SK-N-SH (cell line): ENCODE measurements around the gene CCDC24. TPM values are rescaled to one million over a fixed set of nuclear protein-coding genes. Genes with fewer than 3 reads are reported as not detected.

Experiments used
- CTCF ChIA-PET: fragments of 300-600, 350-600 bp; formaldehyde crosslinking; extraction: SDS; loops from one replicate; lab custom pipeline; 2021; lab: Yijun Ruan, JAX
- POLR2A ChIA-PET: fragments of 350-600 bp; sonication (Branson Sonifier 250); formaldehyde crosslinking; extraction: SDS; loops from one replicate; lab custom pipeline; 2020; ENCODE audit warnings: antibody characterized with exemption, inconsistent platforms; lab: Yijun Ruan, JAX
- DNase-seq: peaks from one replicate; pipeline ENCODE4 v3.0.0; 2012
- H2AFZ ChIP-seq: fragments of 200-600 bp; sonication (generic); 2 replicates; pipeline ENCODE4 v1.8.1; 2016; ENCODE audit warnings: antibody characterized with exemption, mild to moderate bottlenecking, low read depth
- H3F3A ChIP-seq: fragments of 200-600 bp; sonication (generic); replicated peaks from 2 replicates; pipeline ENCODE3; 2016; ENCODE audit warnings: antibody characterized with exemption, mild to moderate bottlenecking; ENCODE audit not compliant: insufficient read depth
- H3K27ac ChIP-seq, 2 experiments: fragments of 200-500 bp in 1 of 2; fragments of 200-600 bp in 1 of 2; sonication (Bioruptor generic) in 1 of 2; sonication (generic), shearing (Covaris generic) in 1 of 2; 2 replicates each; pipeline versions ENCODE4 v1.5.1 to v1.6.1; 2014 to 2016; ENCODE audit warnings: low read depth in 2 of 2, inconsistent platforms in 1 of 2, low read length in 1 of 2, mild to moderate bottlenecking in 1 of 2, mixed read lengths in 1 of 2
- H3K27me3 ChIP-seq: fragments of 200-600 bp; sonication (generic), shearing (Covaris generic); 2 replicates; pipeline ENCODE4 v1.6.1; 2016; ENCODE audit warnings: mixed run types; ENCODE audit not compliant: insufficient read depth
- H3K36me3 ChIP-seq, 2 experiments: fragments of 200-500 bp in 1 of 2; fragments of 200-600 bp in 1 of 2; sonication (Bioruptor generic) in 1 of 2; sonication (generic) in 1 of 2; replicated peaks in 1 of 2; 2 replicates each; pipeline versions ENCODE3 to v1.5.1; 2014 to 2016; ENCODE audit warnings: low read length in 1 of 2, mild to moderate bottlenecking in 1 of 2; ENCODE audit not compliant: insufficient read depth in 2 of 2, control insufficient read depth in 1 of 2
- H3K4me1 ChIP-seq, 2 experiments: fragments of 200-500 bp in 1 of 2; fragments of 200-600 bp in 1 of 2; sonication (Bioruptor generic) in 1 of 2; sonication (generic), shearing (Covaris generic) in 1 of 2; 2 replicates each; pipeline versions ENCODE4 v1.5.1 to v1.6.1; 2014 to 2016; ENCODE audit warnings: low read depth in 1 of 2, low read length in 1 of 2, mixed run types in 1 of 2; ENCODE audit not compliant: insufficient read depth in 2 of 2, control insufficient read depth in 1 of 2
- H3K4me2 ChIP-seq: fragments of 200-600 bp; sonication (generic), shearing (Covaris generic); 2 replicates; pipeline ENCODE4 v1.6.1; 2017; ENCODE audit warnings: mixed run types
- H3K4me3 ChIP-seq, 2 experiments: fragments of 200-500 bp in 1 of 2; fragments of 200-600 bp in 1 of 2; sonication (Bioruptor generic) in 1 of 2; sonication (generic), shearing (Covaris generic) in 1 of 2; 2 replicates each; pipeline versions ENCODE4 v1.5.1 to v1.8.1; 2014 to 2016; ENCODE audit warnings: low read depth in 2 of 2, inconsistent platforms in 1 of 2, low read length in 1 of 2, mild to moderate bottlenecking in 1 of 2, mixed read lengths in 1 of 2, moderate library complexity in 1 of 2
- H3K79me2 ChIP-seq: fragments of 200-600 bp; sonication (generic); 2 replicates; pipeline ENCODE4 v1.8.1; 2017; ENCODE audit warnings: mild to moderate bottlenecking; ENCODE audit not compliant: insufficient read depth
- H3K9ac ChIP-seq: fragments of 200-600 bp; sonication (generic); 2 replicates; pipeline ENCODE4 v1.6.1; 2017; ENCODE audit warnings: mixed run types
- H3K9me2 ChIP-seq: fragments of 200-600 bp; sonication (generic); 2 replicates; pipeline ENCODE4 v1.6.1; 2017; ENCODE audit warnings: mixed run types
- H3K9me3 ChIP-seq: fragments of 200-600 bp; sonication (generic); 2 replicates; pipeline ENCODE4 v1.6.1; 2017; ENCODE audit warnings: mixed run types, mild to moderate bottlenecking, moderate library complexity
- H4K20me1 ChIP-seq: fragments of 200-600 bp; sonication (generic); 2 replicates; pipeline ENCODE4 v1.6.1; 2017; ENCODE audit warnings: mild to moderate bottlenecking, mixed run types; ENCODE audit not compliant: insufficient read depth
- CHD2 ChIP-seq: fragments of 150-350 bp; IDR thresholded peaks from 2 replicates; pipeline ENCODE4 v1.6.1; 2018; ENCODE audit warnings: low read length; ENCODE audit not compliant: partially characterized antibody
- EP300 ChIP-seq, 2 experiments: IDR thresholded peaks; 2 replicates each; pipeline versions ENCODE4 v1.4.0 to v1.6.1; 2012; ENCODE audit warnings: borderline replicate concordance in 1 of 2, low read depth in 1 of 2, low read length in 1 of 2
- EZH2phosphoT487 ChIP-seq: fragments of 200-600 bp; sonication (generic); IDR thresholded peaks from 2 replicates; pipeline ENCODE4 v1.6.1; 2017; ENCODE audit warnings: low read depth, mixed run types, mild to moderate bottlenecking, antibody characterized with exemption, moderate library complexity, borderline replicate concordance
- FOSL2 ChIP-seq: IDR thresholded peaks from 2 replicates; pipeline ENCODE4 v1.4.0; 2012; ENCODE audit warnings: low read depth, mild to moderate bottlenecking, moderate library complexity, borderline replicate concordance
- GABPA ChIP-seq: IDR thresholded peaks from 2 replicates; pipeline ENCODE4 v1.4.0; 2012; ENCODE audit warnings: low read depth, mild to moderate bottlenecking
- GATA2 ChIP-seq: sonication (generic); formaldehyde crosslinking; IDR thresholded peaks from 2 replicates; pipeline ENCODE4 v1.5.0; 2020; ENCODE audit warnings: mild to moderate bottlenecking, missing genetic modification reagents
- JUND ChIP-seq: IDR thresholded peaks from 2 replicates; pipeline ENCODE4 v1.4.0; 2012
- MXI1 ChIP-seq: IDR thresholded peaks from 2 replicates; pipeline ENCODE4 v1.6.1; 2012; ENCODE audit warnings: mild to moderate bottlenecking, low read depth, low read length, improper control_type of control experiment
- RFX5 ChIP-seq: IDR thresholded peaks from 2 replicates; pipeline ENCODE4 v1.6.1; 2012; ENCODE audit warnings: mild to moderate bottlenecking, improper control_type of control experiment, low read length
- RXRA ChIP-seq: IDR thresholded peaks from 2 replicates; pipeline ENCODE4 v1.4.0; 2012; ENCODE audit warnings: low read depth, mild to moderate bottlenecking, borderline replicate concordance
- SIN3A ChIP-seq: IDR thresholded peaks from 2 replicates; pipeline ENCODE4 v1.6.1; 2012; ENCODE audit warnings: low read depth, mild to moderate bottlenecking, low read length, moderate library complexity, borderline replicate concordance
- WGBS: methylation state at CpG from one replicate; pipeline ENCODE4 v1.1.6; 2017; ENCODE audit warnings: low lambda C conversion rate; 5-methylcytosine and 5-hydroxymethylcytosine counted together
- polyA plus RNA-seq, 3 experiments: library from polyadenylated mRNA; depleted of rRNA; stranded (reverse); fragments of >200 nt; gene quantifications; 2 replicates each; pipeline ENCODE4 v1.2.3, GENCODE V29; 2012
- TF ChIP-seq, protein P1 (sequence below): IDR thresholded peaks from 2 replicates; pipeline ENCODE4; 2012
- TF ChIP-seq, protein P2 (sequence below): IDR thresholded peaks from 2 replicates; pipeline ENCODE4 v1.4.0; 2012; ENCODE audit warnings: low read depth
- TF ChIP-seq, protein P3 (sequence below): fragments of 150-350 bp; IDR thresholded peaks from 2 replicates; pipeline ENCODE4 v1.6.1; 2017; ENCODE audit warnings: antibody characterized with exemption, low read length, low read depth, borderline replicate concordance
- TF ChIP-seq, protein P4 (sequence below): fragments of 200-600 bp; sonication (generic); IDR thresholded peaks from 2 replicates; pipeline ENCODE4 v1.6.1; 2017; ENCODE audit warnings: antibody characterized with exemption, mild to moderate bottlenecking, moderate library complexity
- TF ChIP-seq, protein P5 (sequence below): IDR thresholded peaks from 2 replicates; pipeline ENCODE4 v1.4.0; 2012; ENCODE audit warnings: low read depth, borderline replicate concordance
- TF ChIP-seq, protein P6 (sequence below): fragments of 150-350 bp; IDR thresholded peaks from 2 replicates; pipeline ENCODE4 v1.6.1; 2016; ENCODE audit warnings: mild to moderate bottlenecking, low read depth, low read length

Gene CCDC24
- polyA plus RNA-seq, 1 of the 3 experiments (the other 2 are of a cell fraction): 7.5 TPM

DNA sequence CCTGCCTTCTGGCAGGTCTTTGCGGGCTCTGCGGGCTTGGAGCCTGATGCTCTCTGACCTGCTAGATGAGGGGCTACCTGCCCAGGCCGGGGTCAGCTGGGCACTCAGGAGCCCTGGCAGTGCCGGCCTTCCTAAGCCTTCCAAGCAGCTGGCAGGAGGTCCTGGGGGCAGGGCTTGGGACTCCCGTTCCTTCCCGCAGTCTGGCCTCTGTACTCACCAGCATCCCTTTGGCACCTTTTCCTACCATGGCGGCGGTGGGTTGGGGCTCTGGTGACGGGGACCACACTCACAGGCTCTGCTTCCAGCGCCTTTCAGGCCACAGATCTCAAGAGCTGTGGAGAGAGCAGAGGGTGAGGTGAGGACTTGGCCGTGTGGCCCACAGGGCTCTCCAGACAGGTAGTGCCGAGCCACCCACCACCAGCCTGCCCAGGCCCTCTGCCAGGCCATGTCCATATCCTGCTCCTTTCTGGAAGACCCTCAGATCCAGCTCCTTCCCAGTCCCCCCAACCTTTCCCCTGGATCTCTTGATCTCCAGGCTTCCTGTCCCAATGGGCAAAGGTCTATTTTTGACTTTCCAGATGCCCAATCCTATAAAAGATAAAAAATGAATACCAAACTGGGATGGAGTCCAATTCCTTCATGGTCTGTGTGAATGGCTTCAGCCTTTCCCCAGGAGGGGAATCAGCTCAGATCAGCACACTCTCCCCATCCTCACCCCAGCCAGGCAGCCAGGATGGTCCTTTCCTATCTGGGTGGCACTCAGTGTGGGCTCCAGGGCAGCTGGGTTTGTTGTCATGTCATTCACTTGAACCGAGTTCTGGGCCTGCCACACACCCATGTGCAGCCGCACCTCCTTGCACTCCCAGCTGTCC is 32.9 kb downstream of the CCDC24 start:
- Histone ChIP-seq H3K36me3 (no peaks in the 10 kb centered on the region), H3K9me3 (no peaks in the 10 kb centered on the region), H3K79me2 (no peaks in the 10 kb centered on the region), H3K4me2 (no peak overlapping the region), H3F3A (no peaks in the 10 kb centered on the region), H3K9ac (no peak overlapping the region), H4K20me1 (no peaks in the 10 kb centered on the region), H3K27ac (peak overlapping the region in 1 of 2 experiments; percentile 51; a peak in 2 of 4 replicates), H3K4me1 (peaks cover 2 to 16% of the 10 kb centered on the region in 2 experiments; a peak in 1 of 4 replicates), H3K27me3 (no peaks in the 10 kb centered on the region), H2AFZ (no peak overlapping the region), H3K4me3 (no peak overlapping the region), H3K9me2 (no peaks in the 10 kb centered on the region)
- TF ChIP-seq, protein P1, sequence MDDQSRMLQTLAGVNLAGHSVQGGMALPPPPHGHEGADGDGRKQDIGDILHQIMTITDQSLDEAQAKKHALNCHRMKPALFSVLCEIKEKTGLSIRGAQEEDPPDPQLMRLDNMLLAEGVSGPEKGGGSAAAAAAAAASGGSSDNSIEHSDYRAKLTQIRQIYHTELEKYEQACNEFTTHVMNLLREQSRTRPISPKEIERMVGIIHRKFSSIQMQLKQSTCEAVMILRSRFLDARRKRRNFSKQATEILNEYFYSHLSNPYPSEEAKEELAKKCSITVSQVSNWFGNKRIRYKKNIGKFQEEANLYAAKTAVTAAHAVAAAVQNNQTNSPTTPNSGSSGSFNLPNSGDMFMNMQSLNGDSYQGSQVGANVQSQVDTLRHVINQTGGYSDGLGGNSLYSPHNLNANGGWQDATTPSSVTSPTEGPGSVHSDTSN: no peak
- TF ChIP-seq GATA2 (CRISPR knock-in tag) (peak; percentile 49; the same call in 1 of the 2 replicates), MXI1 (0 out of 2 replicates have a peak, but pooled peaks have one; percentile 39), FOSL2 (no peak), EP300 (IDR thresholded peaks at IDR 0.05; ENCODE audit: borderline replicate concordance in 1 of 2, low read depth in 1 of 2, low read length in 1 of 2) (peak in 1 of 2 experiments; percentile 56; a peak in 1 of 4 replicates), EZH2phosphoT487 (no peak)
- TF ChIP-seq, protein P2, sequence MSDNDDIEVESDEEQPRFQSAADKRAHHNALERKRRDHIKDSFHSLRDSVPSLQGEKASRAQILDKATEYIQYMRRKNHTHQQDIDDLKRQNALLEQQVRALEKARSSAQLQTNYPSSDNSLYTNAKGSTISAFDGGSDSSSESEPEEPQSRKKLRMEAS: no peak
- TF ChIP-seq, protein P3, sequence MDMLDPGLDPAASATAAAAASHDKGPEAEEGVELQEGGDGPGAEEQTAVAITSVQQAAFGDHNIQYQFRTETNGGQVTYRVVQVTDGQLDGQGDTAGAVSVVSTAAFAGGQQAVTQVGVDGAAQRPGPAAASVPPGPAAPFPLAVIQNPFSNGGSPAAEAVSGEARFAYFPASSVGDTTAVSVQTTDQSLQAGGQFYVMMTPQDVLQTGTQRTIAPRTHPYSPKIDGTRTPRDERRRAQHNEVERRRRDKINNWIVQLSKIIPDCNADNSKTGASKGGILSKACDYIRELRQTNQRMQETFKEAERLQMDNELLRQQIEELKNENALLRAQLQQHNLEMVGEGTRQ: no peak
- CTCF ChIA-PET: interaction anchor here (0.8 to 25.6 kb wide), 4 partner anchors 12 to 27 kb away, joined by 3 to 598 read pairs (median 13); partner anchors contain the start of gene CCDC24
- DNase-seq: peak; percentile 80
- 68% methylated on average over 5 of the region's 14 CpGs for WGBS
- POLR2A ChIA-PET: no interaction called here

DNA sequence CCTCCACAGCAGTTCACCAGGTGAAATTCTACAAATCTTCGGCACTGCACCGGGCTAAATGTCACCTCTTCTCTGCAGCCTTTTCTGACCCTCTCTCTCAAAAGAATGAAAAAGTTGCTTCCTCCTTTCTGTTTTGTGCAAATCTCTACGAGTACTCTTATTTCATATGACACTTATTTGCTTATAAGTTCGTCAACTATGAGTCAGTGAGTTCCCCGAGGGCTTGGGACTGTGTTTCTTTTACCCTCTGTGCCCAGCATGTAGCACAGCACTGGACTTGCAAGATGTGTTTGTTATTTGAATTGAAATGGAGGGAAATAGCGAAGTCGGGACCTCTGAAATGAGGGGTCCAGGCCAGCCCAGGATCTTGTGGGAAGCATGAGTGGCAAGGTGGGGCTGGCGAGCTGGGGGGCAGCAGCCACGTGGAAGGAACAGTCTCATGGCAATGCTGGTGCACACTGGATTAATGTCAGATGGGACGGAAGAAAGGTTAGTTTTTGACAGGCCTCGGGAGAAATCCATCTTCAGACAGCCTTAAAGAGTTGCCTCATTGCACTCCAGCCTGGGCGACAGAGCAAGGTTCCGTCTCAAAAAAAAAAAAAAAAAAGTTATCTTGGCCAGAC is 33.6 kb downstream of the CCDC24 start:
- Histone ChIP-seq H3K4me2 (no peak overlapping the region), H3K27ac (peak overlapping the region in 1 of 2 experiments; percentile 44; a peak in 2 of 4 replicates), H3K4me1 (peaks cover 5 to 21% of the 10 kb centered on the region in 2 experiments; a peak in 1 of 4 replicates), H3K27me3 (no peaks in the 10 kb centered on the region), H3K4me3 (no peak overlapping the region), H3F3A (no peaks in the 10 kb centered on the region), H4K20me1 (no peaks in the 10 kb centered on the region), H2AFZ (no peak overlapping the region), H3K79me2 (no peaks in the 10 kb centered on the region), H3K36me3 (no peaks in the 10 kb centered on the region), H3K9me2 (no peaks in the 10 kb centered on the region), H3K9me3 (no peaks in the 10 kb centered on the region), H3K9ac (no peak overlapping the region)
- WGBS: 73% methylated on average over 13 of the region's 13 CpGs
- DNase-seq: peak; percentile 8
- POLR2A ChIA-PET: no interaction called here
- CTCF ChIA-PET: interaction anchor here (0.8 to 25.6 kb wide), 4 partner anchors 11 to 27 kb away, joined by 3 to 598 read pairs (median 13); partner anchors contain the start of gene CCDC24
- TF ChIP-seq, protein P3: no peak
- TF ChIP-seq SIN3A (no peak), RFX5 (no peak), RXRA (no peak), CHD2 (no peak), JUND (no peak), GABPA (no peak)
- TF ChIP-seq, protein P4, sequence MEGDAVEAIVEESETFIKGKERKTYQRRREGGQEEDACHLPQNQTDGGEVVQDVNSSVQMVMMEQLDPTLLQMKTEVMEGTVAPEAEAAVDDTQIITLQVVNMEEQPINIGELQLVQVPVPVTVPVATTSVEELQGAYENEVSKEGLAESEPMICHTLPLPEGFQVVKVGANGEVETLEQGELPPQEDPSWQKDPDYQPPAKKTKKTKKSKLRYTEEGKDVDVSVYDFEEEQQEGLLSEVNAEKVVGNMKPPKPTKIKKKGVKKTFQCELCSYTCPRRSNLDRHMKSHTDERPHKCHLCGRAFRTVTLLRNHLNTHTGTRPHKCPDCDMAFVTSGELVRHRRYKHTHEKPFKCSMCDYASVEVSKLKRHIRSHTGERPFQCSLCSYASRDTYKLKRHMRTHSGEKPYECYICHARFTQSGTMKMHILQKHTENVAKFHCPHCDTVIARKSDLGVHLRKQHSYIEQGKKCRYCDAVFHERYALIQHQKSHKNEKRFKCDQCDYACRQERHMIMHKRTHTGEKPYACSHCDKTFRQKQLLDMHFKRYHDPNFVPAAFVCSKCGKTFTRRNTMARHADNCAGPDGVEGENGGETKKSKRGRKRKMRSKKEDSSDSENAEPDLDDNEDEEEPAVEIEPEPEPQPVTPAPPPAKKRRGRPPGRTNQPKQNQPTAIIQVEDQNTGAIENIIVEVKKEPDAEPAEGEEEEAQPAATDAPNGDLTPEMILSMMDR: no peak
- TF ChIP-seq, protein P5, sequence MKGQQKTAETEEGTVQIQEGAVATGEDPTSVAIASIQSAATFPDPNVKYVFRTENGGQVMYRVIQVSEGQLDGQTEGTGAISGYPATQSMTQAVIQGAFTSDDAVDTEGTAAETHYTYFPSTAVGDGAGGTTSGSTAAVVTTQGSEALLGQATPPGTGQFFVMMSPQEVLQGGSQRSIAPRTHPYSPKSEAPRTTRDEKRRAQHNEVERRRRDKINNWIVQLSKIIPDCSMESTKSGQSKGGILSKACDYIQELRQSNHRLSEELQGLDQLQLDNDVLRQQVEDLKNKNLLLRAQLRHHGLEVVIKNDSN: no peak
- TF ChIP-seq, protein P6, sequence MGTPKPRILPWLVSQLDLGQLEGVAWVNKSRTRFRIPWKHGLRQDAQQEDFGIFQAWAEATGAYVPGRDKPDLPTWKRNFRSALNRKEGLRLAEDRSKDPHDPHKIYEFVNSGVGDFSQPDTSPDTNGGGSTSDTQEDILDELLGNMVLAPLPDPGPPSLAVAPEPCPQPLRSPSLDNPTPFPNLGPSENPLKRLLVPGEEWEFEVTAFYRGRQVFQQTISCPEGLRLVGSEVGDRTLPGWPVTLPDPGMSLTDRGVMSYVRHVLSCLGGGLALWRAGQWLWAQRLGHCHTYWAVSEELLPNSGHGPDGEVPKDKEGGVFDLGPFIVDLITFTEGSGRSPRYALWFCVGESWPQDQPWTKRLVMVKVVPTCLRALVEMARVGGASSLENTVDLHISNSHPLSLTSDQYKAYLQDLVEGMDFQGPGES: no peak
